ENCODE results near the gene IFRD2.

The IFRD2 gene

DNA sequence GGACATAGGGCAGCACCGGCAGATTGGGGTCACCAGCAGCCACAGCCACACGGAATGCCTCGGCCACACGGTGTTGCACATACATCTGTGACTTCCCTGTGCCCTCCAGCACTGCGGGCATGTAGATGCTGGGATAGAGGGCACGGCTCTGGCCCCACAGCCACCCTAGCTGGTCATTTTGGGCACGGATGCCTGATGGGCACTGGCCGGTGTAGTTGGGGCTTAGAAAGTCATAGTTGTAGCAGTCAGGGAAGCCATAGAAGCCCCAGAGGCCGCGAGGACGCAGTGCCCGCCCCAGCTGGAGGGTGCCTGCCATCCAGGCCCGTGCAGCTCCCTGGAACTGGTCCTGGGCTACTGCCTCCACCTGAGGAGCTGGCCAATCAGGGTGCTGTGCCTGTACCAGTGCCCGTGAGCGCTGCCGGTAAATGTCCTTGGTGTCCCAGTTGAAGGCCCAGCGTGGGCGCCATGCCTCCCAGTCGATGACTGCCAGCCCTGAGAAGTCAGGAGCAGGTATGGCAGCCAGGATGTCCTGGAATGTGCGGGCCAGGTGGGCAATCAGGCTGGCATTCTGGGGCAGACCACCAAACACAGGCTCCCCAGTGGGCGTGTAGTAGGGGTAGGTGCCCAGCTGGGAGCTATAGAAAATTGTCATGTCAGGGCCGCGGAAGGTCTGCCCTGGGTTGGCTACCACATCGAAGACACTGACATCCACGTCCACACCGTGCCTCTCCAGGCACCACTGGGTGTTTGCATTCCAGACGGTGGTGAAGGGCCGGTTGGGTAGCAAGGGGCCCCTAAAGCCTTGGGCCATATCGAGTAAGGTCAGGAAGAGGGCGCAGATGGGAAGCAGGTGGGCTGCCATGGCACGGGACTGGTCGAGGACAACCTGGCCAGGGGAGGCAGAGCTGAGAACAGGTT lies 10.1 kb upstream of the IFRD2 start:
- DNase-seq (ENCODE audit: low read depth in 2 of 2): no peak

GRCh38 chr3:50300681-50301254 lies 8.5 kb upstream of the IFRD2 start:
- DNase-seq (ENCODE audit: low read depth in 2 of 2): no peak

DNA sequence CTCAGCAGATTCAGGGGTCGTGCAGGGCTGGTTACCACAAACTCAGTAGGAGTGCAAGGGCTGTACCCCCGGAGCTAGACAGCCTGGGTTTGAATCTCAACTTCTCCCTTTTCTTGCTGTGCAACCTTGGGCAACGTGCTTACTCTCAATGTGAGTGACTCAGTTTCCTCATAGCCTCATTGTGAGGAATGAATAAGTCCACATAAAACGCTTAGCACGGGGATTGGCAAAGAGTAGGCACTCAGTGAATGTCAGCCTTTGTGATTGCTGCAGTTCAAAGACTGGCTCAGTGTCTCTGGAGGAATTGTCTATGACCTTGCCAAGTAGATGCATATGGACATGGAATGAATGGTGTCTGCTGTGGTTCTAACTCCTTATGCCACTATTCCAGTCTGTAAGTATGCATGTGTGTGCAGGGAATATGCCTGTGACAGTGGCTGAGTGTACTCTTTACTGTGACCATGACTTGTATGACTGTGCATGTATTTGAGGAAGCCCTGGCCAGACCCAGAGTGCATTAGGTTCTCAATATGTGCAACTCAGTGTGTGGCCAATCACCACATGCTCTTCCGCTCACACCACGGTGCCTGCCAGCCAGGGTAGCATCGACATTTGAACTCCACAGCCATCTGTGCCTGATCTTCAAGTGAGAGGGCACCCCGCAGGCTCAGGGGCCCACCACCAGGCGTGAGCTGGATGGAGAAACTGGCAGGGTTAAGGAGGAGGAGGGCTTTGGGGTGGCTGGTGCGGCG lies 7.9 kb upstream of the IFRD2 start:
- DNase-seq (ENCODE audit: low read depth in 2 of 2): no peak

GRCh38 chr3:50299638-50299928 lies 7.4 kb upstream of the IFRD2 start:
- no peak for DNase-seq (ENCODE audit: low read depth in 2 of 2)

GRCh38 chr3:50298836-50299637 lies 6.8 kb upstream of the IFRD2 start, which contains the start of the genes HYAL3 and NAA80:
HYAL3 (minus strand) TSS chr3:50299405; CDS start chr3:50295602, 3,803 bp downstream.
NAA80 (minus strand) TSS chr3:50299405; CDS start chr3:50297463, 1,942 bp downstream.
- DNase-seq (ENCODE audit: low read depth in 2 of 2): peak; percentile 98 to 99

DNA sequence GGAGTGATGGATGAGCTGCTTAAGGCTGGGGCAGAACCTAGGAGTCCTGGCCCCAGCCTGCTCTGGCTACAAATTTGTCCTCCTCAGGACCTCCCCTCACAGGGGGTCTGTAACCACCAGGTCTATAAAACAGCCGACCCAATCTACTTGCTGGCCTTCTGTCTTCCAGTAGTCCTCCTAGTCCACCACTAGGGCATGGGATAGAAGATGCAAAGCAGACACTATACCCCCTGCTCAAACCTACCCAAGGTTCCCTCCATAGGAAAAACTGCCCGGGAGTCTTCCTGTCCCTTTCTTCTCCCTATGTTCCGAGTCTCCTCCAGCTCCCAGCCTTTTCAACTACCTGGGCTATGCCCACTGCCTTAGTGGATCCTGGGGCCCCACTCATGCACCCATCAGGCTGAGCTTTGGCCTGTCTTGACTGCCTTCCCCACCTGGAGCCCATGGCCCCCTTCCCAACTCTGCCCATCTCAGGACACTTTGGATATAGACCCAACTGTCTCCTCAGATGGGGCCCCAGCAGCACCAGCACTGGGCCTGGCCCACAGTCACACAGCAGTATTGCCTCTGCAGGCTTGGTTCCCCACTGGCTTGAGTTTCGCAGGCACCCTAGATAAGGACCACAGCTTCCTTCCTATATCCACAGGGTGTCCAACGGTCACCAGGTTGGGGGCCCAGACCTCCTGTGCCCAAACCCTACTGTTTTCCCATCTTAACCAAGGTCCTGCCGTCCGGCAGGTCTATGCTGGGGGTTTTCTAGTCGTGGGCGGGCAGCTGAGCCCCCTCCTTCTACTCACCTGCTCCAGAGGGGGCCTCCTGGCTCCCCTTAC lies 5.9 kb upstream of the IFRD2 start:
- DNase-seq (ENCODE audit: low read depth in 2 of 2): no peak

DNA sequence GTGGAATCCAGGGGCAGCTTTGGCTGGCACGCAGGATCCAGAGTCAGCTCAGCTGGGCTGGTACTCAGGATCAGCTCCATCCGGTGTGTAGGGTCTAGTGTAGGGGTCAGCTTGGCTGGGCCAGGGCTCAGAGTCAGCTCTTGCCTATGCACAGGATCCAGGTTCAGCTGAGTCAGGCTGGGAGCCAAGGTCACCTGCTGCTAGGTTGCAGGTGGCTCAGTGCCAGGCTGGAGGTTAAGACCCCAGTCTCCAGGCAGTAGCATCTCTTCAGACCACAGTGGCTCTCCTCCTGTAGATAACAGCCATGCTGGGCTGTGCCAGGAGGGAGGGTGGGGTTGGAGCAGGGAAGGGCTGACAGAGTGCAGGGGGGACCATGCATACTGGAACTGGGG lies 5.2 kb upstream of the IFRD2 start:
- DNase-seq (ENCODE audit: low read depth in 2 of 2): no peak

DNA sequence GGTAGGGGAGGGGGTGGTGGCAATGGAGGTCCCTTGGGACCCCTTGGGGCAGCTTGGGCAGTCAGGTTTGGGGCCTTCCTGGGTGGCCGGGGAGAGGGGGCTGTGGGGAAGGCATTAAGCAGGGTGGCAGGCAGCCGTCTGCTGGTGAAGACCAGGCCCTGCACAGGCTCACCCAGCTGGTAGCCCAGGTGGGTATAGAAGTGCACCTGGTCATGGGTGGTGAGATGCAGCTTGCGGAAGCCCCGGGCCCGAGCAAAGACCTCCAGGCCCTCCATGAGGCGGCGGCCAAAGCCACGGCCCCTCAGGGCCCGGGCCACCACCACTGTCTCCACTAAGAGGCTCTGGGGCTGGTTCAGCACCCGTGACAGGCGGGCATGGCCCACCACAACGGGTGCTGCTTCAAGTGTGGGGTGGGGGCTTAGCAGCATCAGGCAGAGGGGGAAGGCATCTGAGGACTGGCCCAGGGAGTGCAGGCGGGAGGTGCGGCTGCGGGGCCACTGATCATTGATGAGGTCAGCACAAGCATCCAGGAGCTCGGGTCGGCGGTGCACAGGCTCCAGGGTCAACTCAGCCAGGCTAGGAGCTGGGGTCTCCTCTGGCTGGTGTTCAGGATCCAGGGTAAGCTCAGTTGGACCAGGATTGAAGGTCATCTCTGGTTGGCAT lies 4.6 kb upstream of the IFRD2 start:
- DNase-seq (ENCODE audit: low read depth in 2 of 2): no peak

GRCh38 chr3:50295553-50296431 lies 3.6 kb upstream of the IFRD2 start:
- DNase-seq (ENCODE audit: low read depth in 2 of 2): no peak

DNA sequence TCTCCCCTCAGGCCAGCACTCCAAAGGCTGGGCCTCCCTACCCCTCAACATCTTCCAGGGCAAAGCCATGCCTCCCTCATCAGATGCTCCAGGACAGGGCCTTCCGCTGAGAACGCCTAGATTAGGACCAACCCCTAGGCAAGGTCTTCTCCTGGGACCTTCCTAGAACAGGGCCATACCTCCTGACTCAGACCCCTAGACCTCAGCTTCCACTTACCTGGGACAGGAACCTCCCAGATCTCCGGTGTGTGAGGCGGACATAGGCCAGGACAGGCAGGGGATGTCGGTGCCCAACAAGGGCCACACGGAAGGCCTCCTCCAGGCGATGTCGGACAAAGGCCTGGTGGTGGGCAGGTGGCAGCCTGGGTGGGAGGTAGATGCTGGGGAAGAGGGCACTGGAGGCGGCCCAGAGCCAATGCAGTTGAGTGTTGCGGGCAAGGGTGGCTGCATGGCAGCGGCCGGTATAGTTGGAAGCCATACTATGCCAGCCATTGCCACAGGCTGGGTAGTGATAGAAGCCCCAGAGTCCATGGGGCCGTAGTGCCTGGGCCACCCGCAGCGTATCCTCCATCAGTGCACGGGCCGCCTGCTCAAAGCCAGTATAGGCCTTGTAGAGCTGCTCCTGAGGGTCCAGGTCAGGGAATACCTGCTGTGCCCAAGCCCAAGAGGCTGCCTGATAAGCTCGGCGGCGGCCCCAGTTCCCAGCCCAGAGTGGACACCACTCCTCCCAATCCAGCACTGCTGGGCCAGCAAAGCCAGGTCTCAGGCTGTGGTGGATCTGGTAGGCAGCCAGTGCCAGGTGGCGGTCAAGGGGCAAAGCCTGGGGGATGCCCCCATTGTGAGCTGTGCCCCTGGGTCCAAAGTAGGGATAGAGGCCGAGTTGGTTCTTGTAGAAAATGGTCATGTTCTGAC lies 2.5 kb upstream of the IFRD2 start:
- no peak for DNase-seq (ENCODE audit: low read depth in 2 of 2)

- no peak for DNase-seq (ENCODE audit: low read depth in 2 of 2)
These were observed 1.9 kb upstream of the IFRD2 start for GRCh38 chr3:50294089-50294488.

DNA sequence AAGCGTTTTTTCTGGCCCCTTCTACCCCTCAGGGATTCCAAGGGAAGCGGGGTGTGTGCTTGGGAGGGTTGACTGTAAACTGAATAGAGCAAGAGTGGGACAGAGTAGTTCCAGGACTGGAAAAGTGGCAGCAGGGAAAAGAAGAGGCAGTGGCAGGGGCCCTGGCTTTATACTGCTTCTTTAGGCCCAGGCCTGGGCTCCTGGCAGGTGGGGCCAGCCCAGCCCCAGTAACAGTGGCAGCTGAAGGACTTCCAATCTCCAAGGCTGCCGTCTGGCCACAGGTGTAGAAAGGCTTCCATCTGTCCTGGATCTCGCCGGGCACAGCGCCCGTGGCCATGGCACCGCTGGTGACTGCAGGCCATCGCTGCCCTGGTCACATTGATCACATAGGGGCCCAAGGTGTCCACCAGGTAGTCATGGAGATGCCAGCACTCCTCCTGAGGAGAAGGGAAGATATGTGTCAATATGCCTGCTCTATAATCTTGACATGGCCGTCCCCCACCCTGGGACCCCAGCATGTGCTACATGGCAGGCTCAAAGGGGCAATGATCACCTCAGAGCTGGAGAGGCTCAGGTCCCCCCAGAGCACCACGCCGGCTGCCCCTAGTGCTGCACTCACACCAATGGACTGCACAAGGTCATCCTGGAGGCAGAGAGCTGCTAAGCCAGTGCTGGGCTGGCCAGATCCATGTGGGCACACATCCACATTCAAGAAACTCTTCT lies 1.0 kb upstream of the IFRD2 start:
- DNase-seq (ENCODE audit: low read depth in 2 of 2): no peak

GRCh38 chr3:50290161-50290641 lies 2.0 kb downstream of the IFRD2 start:
- DNase-seq (ENCODE audit: low read depth in 2 of 2): no peak

DNA sequence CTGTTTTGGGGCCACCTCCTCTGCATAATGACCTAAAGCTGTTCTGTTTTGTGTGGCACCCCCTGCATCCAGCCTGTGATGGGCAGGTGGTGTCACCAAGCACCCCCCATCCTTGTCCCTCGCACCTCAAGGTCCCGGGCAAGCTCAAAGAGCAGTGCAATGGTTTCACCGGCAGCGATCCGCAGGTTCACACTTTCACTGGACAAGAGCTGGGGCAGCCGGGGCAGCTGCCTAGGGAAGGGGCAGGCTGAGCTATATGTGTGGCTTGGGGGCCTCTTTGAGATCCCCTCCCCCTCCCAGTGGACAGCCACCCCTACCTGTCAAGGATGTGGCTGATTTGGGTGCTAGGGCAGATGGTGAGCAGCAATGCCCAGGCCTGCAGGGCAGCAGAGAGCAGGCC lies 3.1 kb downstream of the IFRD2 start:
- no peak for DNase-seq (ENCODE audit: low read depth in 2 of 2)

GRCh38 chr3:50288387-50289007 lies 3.7 kb downstream of the IFRD2 start:
- DNase-seq (ENCODE audit: low read depth in 2 of 2): no peak

DNA sequence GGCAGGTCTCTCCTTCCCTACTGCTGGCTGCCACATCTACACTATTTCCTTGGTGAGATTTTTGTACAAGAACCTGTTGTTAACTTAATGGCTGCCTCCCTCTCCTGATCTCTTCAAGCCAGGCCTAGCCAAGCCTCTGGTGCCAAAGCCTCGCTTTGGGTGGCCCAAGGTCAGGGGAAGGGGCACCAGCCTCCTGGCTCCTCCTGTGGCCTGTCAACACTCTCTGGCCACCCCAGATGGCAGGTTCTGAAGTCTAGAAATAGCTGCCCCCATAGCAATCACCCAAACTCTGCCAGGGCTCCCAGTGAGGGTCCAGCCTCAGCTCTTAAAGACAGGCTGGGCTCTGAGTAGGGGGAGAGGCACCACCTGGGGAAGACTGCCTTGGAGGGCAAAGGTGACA lies 5.0 kb downstream of the IFRD2 start:
- DNase-seq (ENCODE audit: low read depth in 2 of 2): no peak
